22Rv1 (cell line): ENCODE measurements around the gene ZFP36L2.

ENCODE experiments used
- CTCF ChIP-seq: fragments of 450-650 bp; IDR thresholded peaks from 2 replicates; pipeline ENCODE4 v1.5.1; 2017; ENCODE audit warnings: mild to moderate bottlenecking
- ZFX ChIP-seq: fragments of 450-650 bp; IDR thresholded peaks from 2 replicates; pipeline ENCODE4 v1.6.1; 2017; ENCODE audit warnings: antibody characterized with exemption, borderline replicate concordance

GRCh38 chr2:43188561-43189386 is 37.6 kb downstream of the ZFP36L2 start:
- no peak for TF ChIP-seq CTCF
- TF ChIP-seq ZFX, result no peak
